GM18505 (cell line): ENCODE results near the gene CCDC144A.
A peak's percentile ranks its signal among the peaks of the same experiment; 100 is the strongest.
"Not testable (repeated sequence)": the region's sequence is repeated elsewhere in the genome, so short reads cannot be mapped to it uniquely, and the experiment has no call there.

ENCODE experiments used
- ATAC-seq: cut with Tn5 transposase; IDR thresholded peaks from one replicate; pipeline ENCODE4 v1.9.1; 2021; ENCODE audit not compliant: unreplicated experiment
- POLR2A ChIP-seq: IDR thresholded peaks from 4 replicates; pipeline ENCODE4 v1.6.1; 2011; ENCODE audit warnings: borderline replicate concordance; ENCODE audit not compliant: insufficient read depth, insufficient read length; ENCODE audit errors: extremely low read depth

The CCDC144A gene

GRCh38 chr17:16689731-16690281 lies at the start of gene CCDC144A:
CCDC144A (plus strand) TSS chr17:16690241; CDS start chr17:16690401, 160 bp downstream.
- ATAC-seq = not testable (repeated sequence)

DNA sequence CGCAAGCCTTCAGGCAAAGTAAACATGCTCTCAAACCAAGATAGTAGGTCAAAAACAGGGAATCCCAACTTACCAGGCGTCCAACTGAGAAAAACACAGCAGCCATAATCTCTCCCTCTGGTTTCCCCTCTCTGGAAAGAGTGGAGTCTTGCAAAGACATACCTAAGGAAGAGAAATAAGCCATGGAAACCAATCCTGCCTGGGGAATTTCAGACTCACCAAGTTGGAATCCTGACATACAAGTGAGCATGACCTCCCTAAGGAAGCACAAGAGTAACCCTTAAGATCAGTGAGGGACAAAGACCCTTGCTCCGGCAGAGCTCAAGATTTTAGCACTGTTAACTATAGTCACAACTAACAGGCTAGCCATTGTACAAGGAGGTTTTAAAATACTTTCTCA lies 40.5 kb upstream of the CCDC144A start:
- no peak for TF ChIP-seq POLR2A
- no peak for ATAC-seq

DNA sequence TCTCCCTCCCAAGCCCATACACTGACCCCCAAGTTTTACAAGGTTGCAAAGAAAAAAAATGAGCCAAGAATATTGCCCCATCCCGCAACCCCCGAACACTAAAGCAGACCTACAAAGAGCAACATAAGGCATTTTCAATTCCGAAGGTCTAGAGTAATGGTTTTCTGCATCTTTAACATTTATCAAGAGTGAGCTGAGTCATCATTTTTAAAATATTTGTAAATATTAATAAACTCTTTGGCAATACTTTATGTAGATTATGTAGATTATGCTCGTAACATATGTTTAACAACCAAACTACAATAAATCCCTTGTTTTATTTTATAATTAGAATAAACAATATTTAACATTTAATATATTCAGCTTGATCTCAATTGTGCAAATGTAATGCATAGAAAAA lies 37.8 kb upstream of the CCDC144A start:
- no peak for ATAC-seq
- no peak for TF ChIP-seq POLR2A

GRCh38 chr17:16652847-16653366 lies 37.1 kb upstream of the CCDC144A start:
- no peak for ATAC-seq
- TF ChIP-seq POLR2A = no peak

- peak; percentile 61 for TF ChIP-seq POLR2A
- peak; percentile 94 for ATAC-seq
Observed at GRCh38 chr17:16653367-16654041, 36.5 kb upstream of the CCDC144A start, which contains the start of gene ZNF624. ZNF624 (minus strand) TSS chr17:16653850.

- ATAC-seq = no peak
- no peak for TF ChIP-seq POLR2A
Observed at GRCh38 chr17:16661217-16661616, 28.8 kb upstream of the CCDC144A start.

DNA sequence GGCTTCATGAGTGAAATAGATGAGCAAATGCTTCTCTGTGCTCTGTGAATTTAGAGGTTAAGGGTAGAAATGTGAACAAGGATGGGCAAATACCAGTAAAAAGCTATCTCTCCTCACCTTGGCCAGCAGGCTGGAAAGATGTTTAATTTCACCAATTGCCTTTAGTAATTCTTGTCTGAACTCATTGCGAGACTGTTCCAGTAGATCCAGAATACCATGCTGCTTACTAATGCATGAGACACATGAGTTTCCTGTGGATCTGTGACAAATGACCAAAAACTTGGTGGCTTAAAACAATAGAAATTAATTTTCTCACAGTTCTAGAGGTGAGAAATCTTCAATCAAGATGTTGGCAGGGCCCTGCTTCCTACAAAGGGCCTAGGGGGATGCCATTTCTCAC lies 27.1 kb upstream of the CCDC144A start:
- no peak for ATAC-seq
- no peak for TF ChIP-seq POLR2A

DNA sequence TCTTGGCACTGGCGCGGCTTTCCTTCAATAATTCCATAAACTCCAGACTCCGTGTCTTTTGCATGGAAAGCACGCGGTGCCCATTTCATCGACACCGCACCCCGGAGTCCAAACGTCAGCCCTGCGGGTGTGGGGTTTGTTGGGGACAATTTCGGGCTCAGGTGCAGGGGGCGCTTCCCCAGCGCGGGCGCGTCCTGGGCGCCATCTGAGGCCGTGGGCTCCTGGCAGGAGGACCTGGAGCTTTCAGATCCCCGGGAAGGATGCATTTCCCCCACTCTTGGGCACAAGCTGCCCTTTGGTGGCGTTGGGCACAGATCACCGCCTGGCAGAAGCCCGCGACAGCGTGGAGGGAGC lies 23.5 kb upstream of the CCDC144A start:
- not testable (repeated sequence) for ATAC-seq

DNA sequence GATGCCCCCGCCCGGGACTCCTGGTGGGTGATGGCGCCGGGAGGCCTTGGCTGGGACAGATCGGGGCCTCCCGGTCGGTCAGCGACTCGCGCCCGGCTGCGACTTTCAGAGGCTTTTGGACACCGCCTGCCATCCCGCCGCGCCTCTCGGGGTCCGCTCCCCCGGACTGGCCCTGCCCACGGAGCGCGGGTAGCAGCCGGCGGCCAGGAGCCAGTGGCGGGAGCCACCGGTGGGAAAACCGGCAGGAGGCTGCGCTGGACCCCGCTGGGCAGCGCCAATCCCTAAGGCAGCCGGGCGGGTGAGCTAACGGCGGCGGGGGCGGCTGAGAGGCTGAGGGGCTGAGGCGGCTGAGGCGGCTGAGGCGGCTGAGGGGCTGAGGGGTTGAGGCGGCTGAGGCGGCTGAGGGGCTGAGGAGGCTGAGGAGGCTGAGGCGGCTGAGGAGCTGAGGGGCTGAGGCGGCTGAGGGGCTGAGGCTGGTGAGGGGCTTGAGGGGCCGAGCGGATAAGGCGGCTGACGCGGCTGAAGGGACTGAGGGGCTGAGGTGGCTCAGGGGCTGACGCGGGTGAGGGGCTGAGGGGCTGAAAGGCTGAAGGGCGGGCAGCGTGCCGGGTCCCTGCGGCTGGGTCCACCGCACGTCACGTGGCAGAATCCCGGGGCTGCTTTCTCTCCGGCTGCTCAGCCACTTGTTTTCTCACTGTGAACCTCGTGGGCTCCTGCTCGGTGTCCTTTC lies 23.0 kb upstream of the CCDC144A start:
- ATAC-seq = not testable (repeated sequence)

GRCh38 chr17:16676676-16677268 lies 13.3 kb upstream of the CCDC144A start:
- no peak for ATAC-seq
- no peak for TF ChIP-seq POLR2A

- not testable (repeated sequence) for ATAC-seq
Observed at GRCh38 chr17:16683290-16684138, 6.5 kb upstream of the CCDC144A start.

DNA sequence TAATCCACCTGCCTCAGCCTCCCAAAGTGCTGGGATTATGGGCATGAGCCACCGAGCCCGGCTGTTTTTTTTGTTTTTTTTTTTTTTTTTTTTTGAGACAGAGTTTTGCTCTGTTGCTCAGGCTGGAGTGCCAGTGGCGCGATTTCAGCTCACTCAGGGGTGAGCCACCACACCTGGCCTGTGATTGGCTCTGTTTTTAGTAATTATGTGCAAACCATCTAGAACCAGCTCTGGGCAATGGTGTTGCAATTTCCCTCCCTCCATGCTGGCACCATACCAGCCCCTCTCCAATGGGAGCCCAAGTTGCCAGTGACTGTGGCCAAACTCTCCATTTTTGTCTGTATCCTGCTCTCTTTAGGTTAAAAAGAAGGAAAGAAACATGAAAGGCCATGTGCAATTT lies 4.0 kb upstream of the CCDC144A start:
- ATAC-seq = not testable (repeated sequence)

DNA sequence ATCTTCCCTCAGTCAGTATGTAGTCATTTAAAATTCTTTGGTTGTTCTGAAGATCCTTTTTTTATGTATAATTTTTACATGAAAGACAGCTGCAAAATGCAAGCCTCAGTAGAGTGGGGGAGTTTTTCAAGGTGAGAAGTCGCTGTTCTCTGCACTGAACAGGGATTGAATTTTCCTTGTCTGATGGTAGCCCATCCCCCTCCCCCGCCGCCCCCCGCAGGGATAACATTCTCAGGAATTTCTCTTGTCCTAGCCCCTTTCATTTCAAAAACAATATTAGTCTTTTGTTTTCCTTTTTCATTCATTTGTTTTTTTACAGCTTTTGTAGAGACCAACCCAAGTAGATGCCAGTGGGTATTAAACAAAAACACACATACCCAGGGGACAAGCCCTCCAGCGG lies 2.9 kb upstream of the CCDC144A start:
- not testable (repeated sequence) for ATAC-seq

- ATAC-seq = not testable (repeated sequence)
Observed at GRCh38 chr17:16690447-16690846, 406 bp downstream of the CCDC144A start.

DNA sequence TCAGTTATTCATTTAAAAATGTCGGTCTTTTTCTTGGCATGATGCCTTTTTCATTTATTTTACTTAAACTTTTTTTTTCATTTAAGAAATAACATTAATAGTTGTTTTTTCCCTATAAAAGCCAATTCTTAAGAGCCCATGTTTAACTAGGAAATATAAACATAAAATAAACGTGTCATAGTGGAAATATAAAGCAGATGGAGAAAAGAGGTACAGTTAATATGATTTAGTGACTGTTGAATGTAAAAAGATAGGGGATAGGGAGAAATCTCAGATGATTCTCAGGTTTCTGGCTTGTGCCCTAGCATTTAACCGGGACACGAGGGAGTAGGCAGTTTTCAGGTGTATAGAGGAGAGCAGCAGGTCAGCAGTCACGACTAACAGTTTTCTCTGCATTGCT lies 7.6 kb downstream of the CCDC144A start:
- ATAC-seq = not testable (repeated sequence)

DNA sequence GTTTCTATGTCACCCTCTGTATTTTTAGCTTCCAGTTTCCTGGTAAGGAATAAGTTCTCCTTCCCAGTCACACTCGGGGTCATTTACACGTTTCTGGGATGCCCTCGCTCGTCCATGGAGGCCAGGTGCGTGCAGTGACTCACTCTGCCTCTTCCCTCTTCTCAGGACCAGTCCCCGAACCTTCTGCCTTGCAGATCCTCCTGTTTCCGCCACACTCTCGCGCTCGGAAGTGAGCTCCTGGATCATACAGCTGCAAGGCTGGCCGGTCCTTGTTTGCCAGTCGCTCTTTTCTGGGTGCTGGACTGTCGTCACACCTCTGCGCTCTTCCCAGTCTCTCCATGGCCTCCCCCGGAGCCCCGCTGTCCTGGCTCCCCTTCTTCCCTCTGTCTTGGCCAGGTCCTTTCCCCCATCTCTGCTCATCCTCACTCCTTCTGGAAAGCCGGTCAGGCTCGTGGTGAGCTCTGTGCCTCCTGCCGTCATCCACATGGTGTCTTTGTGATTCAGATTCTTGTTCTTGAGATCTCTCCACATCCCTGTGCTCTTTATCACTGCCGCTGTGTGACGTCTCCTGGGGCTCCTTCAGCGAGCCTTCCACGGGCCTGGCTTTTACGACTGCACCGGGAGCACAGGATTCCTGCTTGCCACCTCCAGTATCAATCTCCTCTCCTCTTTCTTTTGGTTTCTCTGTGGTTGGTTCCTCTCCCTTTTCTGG lies 55.6 kb downstream of the CCDC144A start:
- ATAC-seq = not testable (repeated sequence)

GRCh38 chr17:16746571-16746970 lies 56.5 kb downstream of the CCDC144A start:
- ATAC-seq = not testable (repeated sequence)

DNA sequence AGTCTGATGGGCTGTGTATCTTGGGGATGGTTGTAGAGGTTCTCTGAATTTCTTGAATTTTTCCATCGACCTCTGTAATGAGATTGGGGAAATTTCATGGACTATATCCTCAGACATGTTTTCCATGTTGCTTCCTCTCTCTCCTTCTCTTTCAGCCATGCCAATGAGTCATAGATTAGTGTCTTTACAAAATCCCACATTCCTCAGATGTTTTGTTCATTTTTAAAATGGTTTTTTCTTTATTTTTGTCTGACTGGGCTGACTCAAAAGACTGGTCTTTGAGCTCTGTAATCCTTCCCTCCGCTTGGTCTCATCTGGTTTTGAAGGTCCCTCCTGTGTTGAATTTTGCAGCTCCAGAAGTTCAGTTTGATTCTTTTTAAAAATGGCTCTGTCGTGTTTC lies 60.5 kb downstream of the CCDC144A start:
- ATAC-seq = not testable (repeated sequence)

DNA sequence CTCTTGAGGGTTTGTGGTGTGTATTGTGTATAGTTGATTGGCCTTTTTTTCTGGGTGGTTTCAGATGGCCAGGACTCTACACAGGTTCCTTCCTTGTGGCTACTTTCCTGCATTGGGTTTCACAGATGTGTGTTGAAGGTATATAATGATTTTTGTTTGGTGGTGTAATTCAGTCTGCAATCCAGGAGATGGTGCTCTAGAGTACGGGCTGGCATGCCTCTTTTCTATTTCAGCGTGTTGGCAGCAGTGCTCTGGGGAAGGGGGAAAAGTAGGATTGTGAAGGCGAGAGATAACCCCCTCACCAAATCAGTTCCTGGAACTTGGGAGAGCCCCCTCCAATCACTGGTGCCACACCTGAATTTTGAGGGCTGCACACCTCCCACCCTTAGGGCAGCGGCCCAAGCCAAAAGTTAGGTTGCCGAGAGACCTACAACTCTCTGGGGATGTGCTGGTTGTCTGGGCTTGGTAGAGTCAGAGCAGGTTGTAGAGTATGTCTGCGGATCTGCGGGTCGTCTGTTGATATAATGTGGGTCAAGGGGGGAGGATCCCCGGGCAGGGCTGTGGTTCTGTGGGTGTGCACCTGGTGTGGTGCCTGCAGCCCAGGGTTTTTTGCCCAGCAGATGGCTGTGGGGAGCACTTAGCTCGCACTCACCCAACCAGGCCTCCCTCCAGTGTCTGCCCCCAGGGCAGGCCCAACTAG lies 61.3 kb downstream of the CCDC144A start:
- ATAC-seq = not testable (repeated sequence)
